ENCODE data around the gene CEP63.

The CEP63 gene

GRCh38 chr3:134608771-134609435, 123.0 kb downstream of the CEP63 start:
- no peak for DNase-seq (ENCODE audit: low read depth in 2 of 2)

GRCh38 chr3:134609821-134610431, 124.1 kb downstream of the CEP63 start:
- no peak for DNase-seq (ENCODE audit: low read depth in 2 of 2)

- no peak for DNase-seq (ENCODE audit: low read depth in 2 of 2)
Measured at GRCh38 chr3:134610432-134611385, 124.9 kb downstream of the CEP63 start.

GRCh38 chr3:134611516-134611915, 125.7 kb downstream of the CEP63 start:
- DNase-seq (ENCODE audit: low read depth in 2 of 2): no peak

GRCh38 chr3:134613006-134613520, 127.2 kb downstream of the CEP63 start:
- no peak for DNase-seq (ENCODE audit: low read depth in 2 of 2)

- DNase-seq (ENCODE audit: low read depth in 2 of 2): no peak
Measured at GRCh38 chr3:134614955-134615354, 129.1 kb downstream of the CEP63 start.

- no peak for DNase-seq (ENCODE audit: low read depth in 2 of 2)
Measured at GRCh38 chr3:134615743-134616142, 129.9 kb downstream of the CEP63 start.

- DNase-seq (ENCODE audit: low read depth in 2 of 2): no peak
Measured at GRCh38 chr3:134617608-134618477, 132.0 kb downstream of the CEP63 start.

GRCh38 chr3:134618478-134619300, 132.8 kb downstream of the CEP63 start:
- DNase-seq (ENCODE audit: low read depth in 2 of 2): no peak

- no peak for DNase-seq (ENCODE audit: low read depth in 2 of 2)
Measured at GRCh38 chr3:134619301-134619615, 133.4 kb downstream of the CEP63 start.

- DNase-seq (ENCODE audit: low read depth in 2 of 2): no peak
Measured at GRCh38 chr3:134619884-134620445, 134.1 kb downstream of the CEP63 start.

- no peak for DNase-seq (ENCODE audit: low read depth in 2 of 2)
Measured at GRCh38 chr3:134620476-134621115, 134.7 kb downstream of the CEP63 start.

- DNase-seq (ENCODE audit: low read depth in 2 of 2): no peak
Measured at GRCh38 chr3:134621854-134622253, 136.0 kb downstream of the CEP63 start.

GRCh38 chr3:134622806-134623365, 137.0 kb downstream of the CEP63 start:
- no peak for DNase-seq (ENCODE audit: low read depth in 2 of 2)

- DNase-seq (ENCODE audit: low read depth in 2 of 2): no peak
Measured at GRCh38 chr3:134623615-134624245, 137.9 kb downstream of the CEP63 start.

Data from stimulated activated CD8-positive, alpha-beta memory T cell treated with anti-CD3 and anti-CD28 coated beads, Interleukin-2, amount 100 ng/mL, for 48 hours (primary cell).